Neural progenitor cell (in vitro differentiated cells): Measurements from ENCODE around the gene SLAMF9.

ENCODE experiments used
- CTCF ChIP-seq: fragments of 200-600 bp; sonication (generic); IDR thresholded peaks from 2 replicates; pipeline ENCODE4 v1.5.1; 2017; ENCODE audit warnings: antibody characterized with exemption, mild to moderate bottlenecking
- EZH2phosphoT487 ChIP-seq: fragments of 200-600 bp; sonication (generic); IDR thresholded peaks from 2 replicates; pipeline ENCODE4 v1.6.1; 2017; ENCODE audit warnings: antibody characterized with exemption

DNA sequence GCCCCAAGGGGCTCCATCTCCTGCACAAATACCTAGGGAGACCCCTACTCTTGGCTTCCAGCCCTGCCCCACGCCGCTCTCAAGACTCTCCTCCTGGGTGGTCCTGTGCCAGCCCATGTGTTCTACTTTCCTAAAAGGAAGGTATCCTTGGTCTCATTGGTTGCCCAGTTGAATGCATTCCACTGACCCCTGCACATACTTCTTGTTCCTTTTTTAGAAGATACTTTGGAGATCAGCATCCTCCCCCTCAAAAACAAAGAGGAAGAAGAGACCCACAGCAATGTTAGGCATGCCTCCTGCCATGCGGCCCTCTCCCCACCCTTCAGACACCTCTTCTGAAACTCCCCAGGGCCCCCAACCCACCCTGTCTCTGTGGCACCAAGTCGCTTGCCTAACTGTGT is 4.1 kb downstream of the SLAMF9 start:
- TF ChIP-seq CTCF (no peak), EZH2phosphoT487 (no peak)
